Measurements from ENCODE around the gene TNK1. TPM values are rescaled to one million over a fixed set of nuclear protein-coding genes. Genes with fewer than 3 reads are reported as not detected.

TNK1 gene
- total and polyA plus RNA-seq, 2 of the 8 experiments (the other 6 are each of a cell fraction or from before 2014, with no cell fraction given) = 7.6 to 9.5 TPM

DNA sequence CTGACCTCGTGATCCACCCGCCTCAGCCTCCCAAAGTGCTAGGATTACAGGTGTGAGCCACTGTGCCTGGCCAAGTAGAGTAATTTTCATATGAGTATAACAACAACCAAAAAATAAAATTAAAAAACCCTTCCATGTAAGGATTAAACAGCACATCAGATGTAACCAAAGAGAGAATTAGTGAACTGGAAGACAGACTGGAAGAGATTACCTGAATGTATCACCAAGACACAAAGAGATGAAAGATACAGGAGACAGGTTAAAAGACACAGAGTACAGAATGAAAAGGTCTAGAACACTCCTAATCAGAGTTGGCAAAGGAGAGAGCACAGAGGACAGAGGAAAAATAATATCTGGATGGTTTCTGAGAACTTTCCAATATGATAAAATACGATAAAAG is 1.8 kb upstream of the TNK1 start (continued):
- TF ChIP-seq ZNF274 (IDR thresholded peaks at IDR 0.05; ENCODE audit: borderline replicate concordance, extremely low read depth, low read length) (no peak), CHD2 (IDR thresholded peaks at IDR 0.05; ENCODE audit: low read length) (no peak), SIX5 (IDR thresholded peaks at IDR 0.05; ENCODE audit: low read depth, low read length) (no peak)
- TF ChIP-seq, protein P1, sequence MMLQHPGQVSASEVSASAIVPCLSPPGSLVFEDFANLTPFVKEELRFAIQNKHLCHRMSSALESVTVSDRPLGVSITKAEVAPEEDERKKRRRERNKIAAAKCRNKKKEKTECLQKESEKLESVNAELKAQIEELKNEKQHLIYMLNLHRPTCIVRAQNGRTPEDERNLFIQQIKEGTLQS (IDR thresholded peaks at IDR 0.05; ENCODE audit: insufficient read depth, low read depth, low read length) = no peak
